NCI-H1417 treated with DMSO at 0.1 percent for 48 hours (cell line): Measurements from ENCODE around the gene EIF4A2.
"Not testable (repeated sequence)": the region's sequence is repeated elsewhere in the genome, so short reads cannot be mapped to it uniquely, and the experiment has no call there.

Experiments used
- DNase-seq: peaks from one replicate; lab custom pipeline; 2025; lab: John Stamatoyannopoulos, UW

Gene EIF4A2

GRCh38 chr3:186818956-186819355, 35.6 kb downstream of the EIF4A2 start:
- DNase-seq, result no peak

DNA sequence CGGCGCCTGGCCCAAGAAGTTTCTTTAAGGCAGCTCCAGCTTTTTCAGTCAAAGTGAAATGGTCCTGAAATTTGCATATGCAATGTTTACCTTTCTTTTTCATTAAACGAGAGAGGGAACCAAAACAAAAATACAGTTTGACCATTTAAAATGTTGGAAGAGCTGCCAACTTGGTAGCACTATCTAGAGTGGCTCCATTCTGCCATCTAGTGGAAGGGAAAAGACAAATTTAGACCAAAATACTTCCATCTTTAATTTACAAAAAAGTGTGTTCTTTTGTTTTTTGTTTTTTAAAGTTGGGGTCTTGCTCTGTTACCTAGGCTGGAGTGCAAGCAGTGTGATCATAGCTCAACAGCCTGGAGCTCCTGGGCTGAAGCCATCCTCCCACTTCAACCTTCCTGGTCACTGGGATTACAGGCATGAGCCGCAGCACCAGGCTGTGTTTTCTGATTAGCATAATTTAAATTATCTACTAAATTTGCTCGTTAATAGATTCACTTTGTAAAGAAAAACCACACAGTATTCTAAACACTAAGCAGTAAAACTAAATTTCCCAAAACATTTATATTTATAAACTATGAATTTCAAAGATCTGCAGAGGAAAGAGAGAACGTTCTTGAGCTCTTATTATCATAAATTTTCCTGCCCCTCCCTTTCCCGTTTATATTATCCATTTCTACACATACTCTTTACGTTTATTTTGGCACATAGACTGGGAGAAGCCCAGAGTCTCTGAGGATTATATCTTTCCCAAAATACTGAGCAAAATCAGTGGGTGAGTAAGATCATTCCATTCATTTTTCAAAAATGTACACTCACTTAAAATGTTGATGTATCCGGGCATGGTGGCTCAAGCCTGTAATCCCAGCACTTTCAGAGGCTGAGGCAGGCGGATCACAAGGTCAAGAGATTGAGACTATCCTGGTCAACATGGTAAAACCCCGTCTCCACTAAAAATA, 38.3 kb downstream of the EIF4A2 start:
- peak; percentile 30 for DNase-seq

- DNase-seq, result not testable (repeated sequence)
Measured at GRCh38 chr3:186822388-186822759, 39.0 kb downstream of the EIF4A2 start.

GRCh38 chr3:186823386-186823785, 40.0 kb downstream of the EIF4A2 start:
- DNase-seq, result no peak

DNA sequence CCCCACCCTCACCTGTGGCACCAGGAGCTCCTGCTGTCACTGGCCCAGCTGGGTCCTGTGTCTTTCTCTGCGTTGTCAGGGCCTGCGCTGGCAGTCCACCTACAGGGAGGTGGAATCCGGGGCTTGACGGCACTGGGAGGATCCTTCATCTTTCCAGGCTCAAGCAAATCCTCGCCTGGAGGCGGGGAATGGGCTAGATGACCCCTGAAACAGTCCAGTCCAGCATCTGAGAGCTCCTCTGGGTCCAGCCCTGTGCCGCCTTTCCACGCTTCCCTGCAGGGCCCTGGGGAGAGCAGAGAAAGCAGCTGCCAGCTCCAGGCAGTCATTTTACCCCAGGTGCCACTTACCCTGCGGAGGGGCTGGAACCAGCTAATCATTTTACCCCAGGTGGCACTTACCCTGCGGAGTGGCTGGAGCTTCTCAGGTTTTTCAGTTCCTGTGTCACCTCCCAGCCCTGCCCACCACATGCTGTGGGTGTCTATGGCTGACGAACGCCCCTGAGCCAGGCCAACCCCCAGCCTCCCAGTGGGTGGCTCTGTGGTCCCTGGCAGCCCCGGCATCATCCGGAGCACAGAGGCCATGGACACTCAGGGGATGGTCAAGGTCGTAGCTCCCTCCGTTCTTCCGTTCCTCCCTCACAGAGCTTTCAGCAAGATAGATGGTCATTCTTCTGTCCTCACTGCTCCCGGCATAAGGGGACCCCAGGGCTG, 41.2 kb downstream of the EIF4A2 start:
- DNase-seq, result peak; percentile 89

DNA sequence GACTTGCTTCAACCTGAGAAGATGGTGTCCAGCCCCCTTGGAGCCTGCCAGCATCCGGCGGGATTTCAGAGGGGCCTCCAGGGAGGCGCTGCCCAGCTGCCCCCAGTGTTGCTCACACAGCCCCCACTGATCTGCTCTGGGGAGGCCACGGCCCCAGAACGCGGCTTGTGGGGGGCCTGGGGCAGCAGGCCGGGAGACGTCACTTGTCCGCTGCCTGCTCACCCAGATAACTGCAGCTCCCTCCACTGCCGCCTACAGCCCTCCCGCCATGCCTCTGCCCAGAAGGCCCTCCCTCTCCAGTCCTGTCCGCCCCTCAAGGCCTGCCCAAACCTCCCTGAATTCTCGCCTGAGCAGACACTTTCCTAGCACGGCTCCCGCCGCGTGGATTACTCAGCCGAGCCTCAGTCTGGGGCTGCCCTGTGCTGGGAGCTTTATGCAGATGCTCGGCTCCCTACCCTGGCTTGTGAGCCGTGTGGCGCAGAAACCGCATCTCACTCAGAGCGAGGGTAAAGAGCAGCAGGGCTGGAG, 42.0 kb downstream of the EIF4A2 start:
- DNase-seq, result peak; percentile 27

DNA sequence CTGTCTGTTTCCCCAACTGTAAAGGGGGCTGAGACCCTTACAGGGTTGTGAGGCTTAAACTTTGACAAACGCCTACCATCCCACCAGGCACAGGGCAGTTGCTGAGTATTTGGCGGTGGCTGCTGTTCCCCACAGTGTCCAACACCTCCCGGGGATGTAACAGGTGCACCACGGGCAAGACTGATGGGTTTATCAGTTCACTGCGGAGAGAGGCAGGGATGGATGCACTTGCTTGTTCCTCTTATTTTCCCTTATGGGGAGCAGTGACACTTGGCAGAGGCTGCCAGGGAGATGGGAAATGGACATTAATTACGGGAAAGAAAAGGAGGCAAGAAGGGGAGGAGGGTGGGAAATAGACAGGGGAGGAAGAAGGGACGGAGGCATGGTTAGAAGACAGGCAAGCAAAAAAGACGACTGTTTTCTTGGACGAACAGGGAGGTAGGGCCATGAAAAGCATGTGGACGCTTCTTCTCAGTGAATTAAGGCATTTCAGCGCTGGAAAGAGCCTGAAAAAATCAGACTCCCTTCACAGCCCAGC, 42.6 kb downstream of the EIF4A2 start:
- DNase-seq, result no peak

GRCh38 chr3:186826410-186826975, 43.1 kb downstream of the EIF4A2 start:
- no peak for DNase-seq

- DNase-seq, result peak; percentile 83
Measured at GRCh38 chr3:186826976-186827857, 43.8 kb downstream of the EIF4A2 start.

GRCh38 chr3:186828340-186828739, 45.0 kb downstream of the EIF4A2 start:
- no peak for DNase-seq

DNA sequence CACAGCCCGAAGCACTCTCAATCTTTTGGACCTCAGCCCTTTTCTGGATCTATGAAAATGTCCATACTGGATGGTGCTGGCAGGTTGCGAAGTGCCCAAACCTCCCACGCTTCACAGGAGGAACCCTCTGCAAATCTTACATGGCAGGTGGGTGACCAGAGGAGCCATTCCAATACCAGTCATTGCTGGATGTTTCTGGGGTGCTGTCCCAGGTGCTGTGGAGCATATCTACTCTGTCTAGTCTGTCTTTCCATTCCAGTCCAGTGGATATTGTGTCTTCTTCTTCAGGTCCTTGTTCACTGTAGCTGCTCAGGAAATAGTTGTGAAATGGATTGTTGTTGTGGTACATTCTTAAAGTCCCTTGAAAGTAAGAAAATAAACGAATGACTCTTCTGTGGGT, 48.4 kb downstream of the EIF4A2 start:
- DNase-seq, result no peak

DNA sequence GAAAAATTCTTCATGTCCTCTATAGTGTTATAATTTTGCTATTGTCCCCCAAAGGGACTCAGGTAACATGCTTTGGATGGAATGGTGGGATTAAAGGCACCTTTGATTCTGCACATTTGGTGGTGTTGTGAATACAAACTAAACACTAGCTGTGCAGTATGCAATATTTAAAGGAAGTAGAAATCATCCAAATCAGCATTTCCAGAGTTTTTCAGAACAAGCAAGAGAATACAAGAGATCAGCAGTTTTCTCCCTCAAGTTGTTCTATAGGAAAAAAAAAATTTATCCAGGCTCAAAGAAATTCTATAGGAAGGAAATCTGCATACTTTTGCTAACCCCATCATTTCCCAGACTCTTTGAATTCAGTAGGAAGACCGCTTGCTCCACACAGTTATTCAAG, 48.9 kb downstream of the EIF4A2 start:
- no peak for DNase-seq
